Neural cell (in vitro differentiated cells): ENCODE results near the gene FAM171A1.

Experiments used
- POLR2AphosphoS5 ChIP-seq: IDR thresholded peaks from 2 replicates; pipeline ENCODE4 v1.6.1; 2012
- RAD21 ChIP-seq: fragments of 450-650 bp; conservative IDR thresholded peaks from 2 replicates; pipeline ENCODE4 v1.6.1; 2014; ENCODE audit warnings: antibody characterized with exemption, mild to moderate bottlenecking, moderate library complexity
- TF ChIP-seq, protein P1 (sequence below): fragments of 450-650 bp; IDR thresholded peaks from 2 replicates; pipeline ENCODE4 v1.5.1; 2014; ENCODE audit warnings: antibody characterized with exemption, mild to moderate bottlenecking, moderate library complexity; ENCODE audit not compliant: poor library complexity, severe bottlenecking

DNA sequence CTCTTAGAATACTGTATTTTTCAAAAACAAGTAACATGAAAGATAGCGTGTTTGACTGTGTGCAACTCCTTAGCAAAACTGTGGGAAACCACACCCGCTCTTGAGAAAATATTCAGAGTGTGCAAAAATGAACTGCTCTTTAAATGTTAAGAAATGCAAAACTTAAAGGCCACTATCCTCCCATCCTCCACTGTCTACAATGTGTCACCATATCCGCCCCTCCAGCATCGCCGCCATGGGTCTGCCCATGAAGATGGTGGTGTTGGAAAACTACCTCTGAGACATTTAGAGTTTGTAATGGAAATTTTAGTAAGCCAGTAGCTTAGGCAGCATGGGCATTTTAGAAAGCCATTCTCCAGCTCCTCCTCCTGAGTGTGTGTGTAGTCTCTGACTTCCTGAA lies 182.5 kb downstream of the FAM171A1 start:
- TF ChIP-seq POLR2AphosphoS5 (no peak), RAD21 (no peak)
- TF ChIP-seq, protein P1, sequence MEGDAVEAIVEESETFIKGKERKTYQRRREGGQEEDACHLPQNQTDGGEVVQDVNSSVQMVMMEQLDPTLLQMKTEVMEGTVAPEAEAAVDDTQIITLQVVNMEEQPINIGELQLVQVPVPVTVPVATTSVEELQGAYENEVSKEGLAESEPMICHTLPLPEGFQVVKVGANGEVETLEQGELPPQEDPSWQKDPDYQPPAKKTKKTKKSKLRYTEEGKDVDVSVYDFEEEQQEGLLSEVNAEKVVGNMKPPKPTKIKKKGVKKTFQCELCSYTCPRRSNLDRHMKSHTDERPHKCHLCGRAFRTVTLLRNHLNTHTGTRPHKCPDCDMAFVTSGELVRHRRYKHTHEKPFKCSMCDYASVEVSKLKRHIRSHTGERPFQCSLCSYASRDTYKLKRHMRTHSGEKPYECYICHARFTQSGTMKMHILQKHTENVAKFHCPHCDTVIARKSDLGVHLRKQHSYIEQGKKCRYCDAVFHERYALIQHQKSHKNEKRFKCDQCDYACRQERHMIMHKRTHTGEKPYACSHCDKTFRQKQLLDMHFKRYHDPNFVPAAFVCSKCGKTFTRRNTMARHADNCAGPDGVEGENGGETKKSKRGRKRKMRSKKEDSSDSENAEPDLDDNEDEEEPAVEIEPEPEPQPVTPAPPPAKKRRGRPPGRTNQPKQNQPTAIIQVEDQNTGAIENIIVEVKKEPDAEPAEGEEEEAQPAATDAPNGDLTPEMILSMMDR: no peak
